Breast epithelium (tissue), 4 donors: ENCODE measurements around the gene TMEM107. TPM values are rescaled to one million over a fixed set of nuclear protein-coding genes. Genes with fewer than 3 reads are reported as not detected.
A peak's percentile ranks its signal among the peaks of the same experiment; 100 is the strongest.

ENCODE experiments used
- DNase-seq, 2 donors: peaks; one replicate each; pipeline ENCODE4 v3.0.0-alpha.2; 2019; ENCODE audit warnings: low spot score in 2 of 2
- H3K27ac ChIP-seq, 2 donors: fragments of 200-600 bp; sonication (generic) in 1 of 2; one replicate each; pipeline ENCODE4 v1.5.1; 2016 to 2019; ENCODE audit warnings: mild to moderate bottlenecking in 1 of 2
- H3K27me3 ChIP-seq, 2 donors: fragments of 200-600 bp; sonication (generic) in 1 of 2; one replicate each; pipeline versions ENCODE4 v1.5.1 to v1.6.0; 2017 to 2019; ENCODE audit warnings: control low read depth in 1 of 2, mild to moderate bottlenecking in 1 of 2
- H3K36me3 ChIP-seq: fragments of 200-600 bp; one replicate; pipeline ENCODE4 v1.5.1; 2019
- H3K4me1 ChIP-seq, 2 donors: fragments of 200-600 bp; sonication (generic); one replicate each; pipeline ENCODE4 v1.5.1; 2016 to 2019; ENCODE audit warnings: control low read depth in 1 of 2
- H3K4me3 ChIP-seq, 3 donors: fragments of 200-600 bp; sonication (generic); 1 replicate in 2 of 3; 2 replicates in 1 of 3; pipeline ENCODE4 v1.5.1; 2016 to 2019; ENCODE audit warnings: mild to moderate bottlenecking in 3 of 3, moderate library complexity in 2 of 3
- H3K9me3 ChIP-seq, 2 donors: fragments of 200-600 bp; sonication (generic) in 1 of 2; one replicate each; pipeline ENCODE4 v1.5.1; 2016 to 2019; ENCODE audit warnings: control low read depth in 1 of 2
- CTCF ChIP-seq, 3 donors: fragments of 450-650 bp; IDR thresholded peaks; one replicate each; pipeline ENCODE4 v1.5.1; 2016 to 2017; ENCODE audit warnings: antibody characterized with exemption in 3 of 3, mild to moderate bottlenecking in 3 of 3, moderate library complexity in 3 of 3
- POLR2A ChIP-seq: fragments of 450-650 bp; IDR thresholded peaks from one replicate; pipeline ENCODE4 v1.6.1; 2016; ENCODE audit warnings: antibody characterized with exemption, mild to moderate bottlenecking, moderate library complexity
- POLR2AphosphoS5 ChIP-seq, 3 donors: sonication (generic); formaldehyde crosslinking; IDR thresholded peaks; one replicate each; pipeline ENCODE4 v1.6.1; 2017; ENCODE audit warnings: antibody characterized with exemption in 3 of 3
- intact Hi-C: fragments of 100-400 bp; cut with DNase I; formaldehyde crosslinking; loops from one replicate; pipeline ENCODE4 v1.15.1; 2023; ENCODE audit warnings: low total_unique reads
- total RNA-seq, 3 donors: library from RNA; depleted of rRNA; stranded (reverse); fragments of >200 nt; gene quantifications; one replicate each; pipeline ENCODE4 v1.1.0, GENCODE V29; 2016

TMEM107 gene
- total RNA-seq, 3 donors from 2014 or later: 15.7 to 83.1 (median 41.0) TPM

- no peak overlapping the region for H3K4me3 ChIP-seq
- H3K9me3 ChIP-seq: no peaks in the 10 kb centered on the region
- H3K36me3 ChIP-seq: peaks cover 49% of the 10 kb centered on the region
- DNase-seq: peak in 1 of 2 donors; percentile 54
- TF ChIP-seq CTCF (IDR thresholded peaks at IDR 0.05) (no peak), POLR2A (no peak), POLR2AphosphoS5 (IDR thresholded peaks at IDR 0.05) (no peak)
- intact Hi-C loops: no loop called here
- H3K27me3 ChIP-seq: no peaks in the 10 kb centered on the region
- peak overlapping the region; percentile 46 to 70 for H3K27ac ChIP-seq
- H3K4me1 ChIP-seq: no peaks in the 10 kb centered on the region
Measured at GRCh38 chr17:8143581-8144400, 32.4 kb downstream of the TMEM107 start.

GRCh38 chr17:8142887-8143580, 33.1 kb downstream of the TMEM107 start:
- Histone ChIP-seq H3K27ac (peak overlapping the region; percentile 46 to 70), H3K9me3 (no peaks in the 10 kb centered on the region), H3K36me3 (peaks cover 41% of the 10 kb centered on the region), H3K27me3 (no peaks in the 10 kb centered on the region), H3K4me3 (no peak overlapping the region), H3K4me1 (peaks cover 0 to 4% of the 10 kb centered on the region in 2 donors)
- TF ChIP-seq POLR2AphosphoS5 (IDR thresholded peaks at IDR 0.05) (no peak), CTCF (IDR thresholded peaks at IDR 0.05) (no peak), POLR2A (no peak)
- no peak for DNase-seq
- intact Hi-C loops: no loop called here

- peaks cover 34% of the 10 kb centered on the region for H3K36me3 ChIP-seq
- H3K27ac ChIP-seq: peak overlapping the region; percentile 46 to 70
- no peak for TF ChIP-seq POLR2A
- no peak for DNase-seq
- H3K27me3 ChIP-seq: no peaks in the 10 kb centered on the region
- no peak overlapping the region for H3K4me3 ChIP-seq
- intact Hi-C loops: no loop called here
- no peaks in the 10 kb centered on the region for H3K9me3 ChIP-seq
- H3K4me1 ChIP-seq: peaks cover 0 to 7% of the 10 kb centered on the region in 2 donors
Measured at GRCh38 chr17:8142158-8142886, 33.9 kb downstream of the TMEM107 start.

GRCh38 chr17:8141741-8142140, 34.4 kb downstream of the TMEM107 start:
- peaks cover 29% of the 10 kb centered on the region for H3K36me3 ChIP-seq
- H3K27ac ChIP-seq: peak overlapping the region in 1 of 2 donors; percentile 46

More at GRCh38 chr17:8141741-8142140, 34.4 kb downstream of the TMEM107 start:
- Histone ChIP-seq H3K4me1 (peaks cover 0 to 7% of the 10 kb centered on the region in 2 donors), H3K4me3 (no peak overlapping the region), H3K27me3 (no peaks in the 10 kb centered on the region), H3K9me3 (no peaks in the 10 kb centered on the region)
- intact Hi-C loops: no loop called here
- TF ChIP-seq POLR2A (no peak), POLR2AphosphoS5 (IDR thresholded peaks at IDR 0.05) (no peak), CTCF (IDR thresholded peaks at IDR 0.05) (no peak)
- DNase-seq: no peak
